ENCODE measurements around the gene APOBEC3C.
"Not testable (repeated sequence)": the region's sequence is repeated elsewhere in the genome, so short reads cannot be mapped to it uniquely, and the experiment has no call there.

Gene APOBEC3C

DNA sequence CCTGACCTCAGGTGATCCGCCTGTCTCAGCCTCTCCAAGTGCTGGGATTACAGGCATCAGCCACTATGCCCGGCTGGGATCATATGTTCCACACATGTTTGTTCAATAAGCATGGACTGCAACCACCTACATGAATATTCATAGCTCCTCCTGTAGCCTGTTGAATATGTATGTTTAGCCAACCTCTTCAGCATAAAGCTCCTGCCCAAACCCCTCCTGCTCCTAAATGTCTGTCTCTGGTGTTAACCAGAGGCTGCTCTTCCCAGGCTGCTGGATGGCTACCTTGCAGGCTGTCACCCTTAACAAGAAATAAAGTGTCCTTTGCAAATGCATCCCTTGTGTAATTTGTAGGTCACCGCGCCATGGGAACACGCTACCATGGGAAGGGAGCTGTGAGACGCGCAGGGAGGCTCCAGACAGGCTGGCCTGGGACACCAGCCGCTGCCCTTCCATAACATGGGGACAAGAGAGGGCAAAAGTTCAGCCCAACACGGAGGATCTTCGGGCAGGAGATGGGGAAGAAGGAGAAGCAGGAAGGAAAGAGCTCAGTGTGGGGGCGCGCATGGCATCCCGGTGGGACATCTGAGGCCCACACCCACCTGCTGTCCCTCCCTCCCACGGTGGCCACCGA, 6.1 kb downstream of the APOBEC3C start:
- H3K4me1 ChIP-seq (ENCODE audit: control insufficient read depth in 2 of 2, insufficient read depth in 2 of 2, low read length in 2 of 2); H3K9me3 ChIP-seq (ENCODE audit: control insufficient read depth in 2 of 2, low read length in 2 of 2); H3K27me3 ChIP-seq (ENCODE audit: control insufficient read depth in 2 of 2, insufficient read depth in 2 of 2, low read length in 2 of 2); H3K36me3 ChIP-seq (ENCODE audit: control insufficient read depth in 2 of 2, insufficient read depth in 2 of 2, low read length in 2 of 2): not testable (repeated sequence)
- Histone ChIP-seq H3K4me3 (ENCODE audit: low read length in 2 of 2) (peak overlapping the region; percentile 26 to 54), H3K9ac (ENCODE audit: low read depth in 1 of 2, low read length in 2 of 2) (peak overlapping the region in 1 of 2 donors; percentile 26), H3K27ac (ENCODE audit: low read depth in 2 of 2, low read length in 2 of 2) (peak overlapping the region; percentile 22 to 56)

DNA sequence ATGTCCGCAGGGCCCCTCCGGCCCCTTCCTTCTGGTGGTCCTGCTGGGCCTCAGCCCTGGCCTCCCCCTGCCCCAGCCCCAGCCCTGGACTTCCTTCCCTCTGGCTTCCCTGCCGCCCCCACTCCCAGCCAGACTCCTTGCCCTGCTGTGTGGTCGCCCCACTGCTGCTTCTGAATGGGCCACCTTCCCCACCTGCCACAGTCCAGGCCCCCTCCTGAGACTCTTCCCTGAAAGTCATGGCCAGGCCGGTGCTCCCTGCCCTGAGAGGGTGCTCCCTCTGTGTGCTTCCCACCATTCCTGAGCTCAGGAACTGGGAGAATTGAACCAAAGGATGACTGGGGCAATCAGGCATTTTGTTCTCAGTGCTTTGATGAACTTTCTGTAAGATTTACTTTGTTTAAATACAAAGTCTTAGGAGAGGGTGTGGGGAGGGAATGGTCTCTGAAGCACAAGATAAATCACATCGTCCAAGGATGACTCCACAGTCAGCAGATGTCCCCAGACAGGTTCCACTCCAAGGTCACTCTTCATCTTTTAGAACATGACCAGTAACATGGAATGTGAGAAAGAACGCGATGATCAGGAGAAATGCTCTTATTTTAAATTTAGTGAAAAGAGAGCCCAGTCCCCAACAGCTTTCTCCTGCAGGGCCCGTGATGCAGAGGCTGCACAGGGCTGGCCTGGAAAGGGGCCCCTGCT, 7.6 kb downstream of the APOBEC3C start:
- H3K4me1 ChIP-seq (ENCODE audit: control insufficient read depth in 2 of 2, insufficient read depth in 2 of 2, low read length in 2 of 2), result peaks cover 0 to 8% of the 10 kb centered on the region in 2 donors
- H3K9me3 ChIP-seq (ENCODE audit: control insufficient read depth in 2 of 2, low read length in 2 of 2), result no peaks in the 10 kb centered on the region
- H3K36me3 ChIP-seq (ENCODE audit: control insufficient read depth in 2 of 2, insufficient read depth in 2 of 2, low read length in 2 of 2), result peaks cover 0 to 3% of the 10 kb centered on the region in 2 donors
- H3K9ac ChIP-seq (ENCODE audit: low read depth in 1 of 2, low read length in 2 of 2), result peak overlapping the region; percentile 52 to 73
- no peaks in the 10 kb centered on the region for H3K27me3 ChIP-seq (ENCODE audit: control insufficient read depth in 2 of 2, insufficient read depth in 2 of 2, low read length in 2 of 2)
- peak overlapping the region; percentile 62 to 76 for H3K27ac ChIP-seq (ENCODE audit: low read depth in 2 of 2, low read length in 2 of 2)
- H3K4me3 ChIP-seq (ENCODE audit: low read length in 2 of 2), result peak overlapping the region; percentile 65 to 73

- Histone ChIP-seq H3K27ac (ENCODE audit: low read depth in 2 of 2, low read length in 2 of 2) (no peak overlapping the region), H3K4me3 (ENCODE audit: low read length in 2 of 2) (no peak overlapping the region), H3K36me3 (ENCODE audit: control insufficient read depth in 2 of 2, insufficient read depth in 2 of 2, low read length in 2 of 2) (peaks cover 0 to 3% of the 10 kb centered on the region in 2 donors), H3K9me3 (ENCODE audit: control insufficient read depth in 2 of 2, low read length in 2 of 2) (no peaks in the 10 kb centered on the region), H3K27me3 (ENCODE audit: control insufficient read depth in 2 of 2, insufficient read depth in 2 of 2, low read length in 2 of 2) (no peaks in the 10 kb centered on the region), H3K4me1 (ENCODE audit: control insufficient read depth in 2 of 2, insufficient read depth in 2 of 2, low read length in 2 of 2) (peaks cover 0 to 8% of the 10 kb centered on the region in 2 donors), H3K9ac (ENCODE audit: low read depth in 1 of 2, low read length in 2 of 2) (no peak overlapping the region)
Observed at GRCh38 chr22:39024519-39025308, 10.7 kb downstream of the APOBEC3C start.

DNA sequence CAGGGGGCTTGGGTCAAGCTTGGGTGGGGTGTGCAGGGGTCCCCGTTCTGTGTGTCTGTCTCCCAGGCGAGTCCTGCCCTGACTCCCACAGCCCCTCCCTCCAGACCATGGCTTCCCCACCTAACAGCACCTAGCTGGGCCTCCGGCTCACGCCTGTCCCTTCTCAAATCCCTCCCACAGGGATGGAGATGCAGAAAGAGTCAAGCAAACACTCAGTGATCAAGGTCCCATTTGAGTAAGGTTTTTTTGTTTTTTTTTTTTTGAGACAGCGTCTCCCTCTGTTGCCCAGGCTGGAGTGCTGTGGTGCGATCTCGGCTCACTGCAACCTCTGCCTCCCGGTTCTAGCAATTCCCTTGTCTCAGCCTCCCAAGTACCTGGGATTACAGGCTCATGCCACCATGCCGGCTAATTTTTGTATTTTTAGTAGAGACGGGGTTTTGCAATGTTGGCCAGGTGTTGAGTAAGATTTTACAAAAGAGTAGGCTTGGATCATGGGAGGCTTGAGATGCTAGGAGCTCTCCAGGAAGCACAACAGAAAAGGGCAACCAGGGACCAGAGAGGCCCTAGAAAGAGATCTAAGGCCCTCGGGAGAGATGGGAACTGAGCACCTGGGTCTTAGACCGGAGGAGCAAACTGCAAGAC, 12.6 kb downstream of the APOBEC3C start:
- peaks cover 0 to 1% of the 10 kb centered on the region in 2 donors for H3K4me1 ChIP-seq (ENCODE audit: control insufficient read depth in 2 of 2, insufficient read depth in 2 of 2, low read length in 2 of 2)
- H3K27me3 ChIP-seq (ENCODE audit: control insufficient read depth in 2 of 2, insufficient read depth in 2 of 2, low read length in 2 of 2), result no peaks in the 10 kb centered on the region
- no peak overlapping the region for H3K27ac ChIP-seq (ENCODE audit: low read depth in 2 of 2, low read length in 2 of 2)
- no peak overlapping the region for H3K4me3 ChIP-seq (ENCODE audit: low read length in 2 of 2)
- H3K36me3 ChIP-seq (ENCODE audit: control insufficient read depth in 2 of 2, insufficient read depth in 2 of 2, low read length in 2 of 2), result peaks cover 0 to 3% of the 10 kb centered on the region in 2 donors
- no peaks in the 10 kb centered on the region for H3K9me3 ChIP-seq (ENCODE audit: control insufficient read depth in 2 of 2, low read length in 2 of 2)
- H3K9ac ChIP-seq (ENCODE audit: low read depth in 1 of 2, low read length in 2 of 2), result no peak overlapping the region

GRCh38 chr22:39027717-39028116, 13.7 kb downstream of the APOBEC3C start:
- H3K27ac ChIP-seq (ENCODE audit: low read depth in 2 of 2, low read length in 2 of 2), result no peak overlapping the region
- peaks cover 0 to 3% of the 10 kb centered on the region in 2 donors for H3K36me3 ChIP-seq (ENCODE audit: control insufficient read depth in 2 of 2, insufficient read depth in 2 of 2, low read length in 2 of 2)
- no peak overlapping the region for H3K4me3 ChIP-seq (ENCODE audit: low read length in 2 of 2)
- H3K4me1 ChIP-seq (ENCODE audit: control insufficient read depth in 2 of 2, insufficient read depth in 2 of 2, low read length in 2 of 2), result no peaks in the 10 kb centered on the region
- no peaks in the 10 kb centered on the region for H3K9me3 ChIP-seq (ENCODE audit: control insufficient read depth in 2 of 2, low read length in 2 of 2)
- H3K9ac ChIP-seq (ENCODE audit: low read depth in 1 of 2, low read length in 2 of 2), result no peak overlapping the region
- no peaks in the 10 kb centered on the region for H3K27me3 ChIP-seq (ENCODE audit: control insufficient read depth in 2 of 2, insufficient read depth in 2 of 2, low read length in 2 of 2)

- no peak overlapping the region for H3K4me3 ChIP-seq (ENCODE audit: low read length in 2 of 2)
- H3K27ac ChIP-seq (ENCODE audit: low read depth in 2 of 2, low read length in 2 of 2), result no peak overlapping the region
- no peaks in the 10 kb centered on the region for H3K4me1 ChIP-seq (ENCODE audit: control insufficient read depth in 2 of 2, insufficient read depth in 2 of 2, low read length in 2 of 2)
Observed at GRCh38 chr22:39028281-39028680, 14.2 kb downstream of the APOBEC3C start.

GRCh38 chr22:39029227-39029626, 15.2 kb downstream of the APOBEC3C start:
- Histone ChIP-seq H3K4me1 (ENCODE audit: control insufficient read depth in 2 of 2, insufficient read depth in 2 of 2, low read length in 2 of 2) (no peaks in the 10 kb centered on the region), H3K9ac (ENCODE audit: low read depth in 1 of 2, low read length in 2 of 2) (no peak overlapping the region), H3K27me3 (ENCODE audit: control insufficient read depth in 2 of 2, insufficient read depth in 2 of 2, low read length in 2 of 2) (no peaks in the 10 kb centered on the region), H3K27ac (ENCODE audit: low read depth in 2 of 2, low read length in 2 of 2) (no peak overlapping the region), H3K36me3 (ENCODE audit: control insufficient read depth in 2 of 2, insufficient read depth in 2 of 2, low read length in 2 of 2) (peaks cover 0 to under 1% of the 10 kb centered on the region in 2 donors), H3K4me3 (ENCODE audit: low read length in 2 of 2) (no peak overlapping the region), H3K9me3 (ENCODE audit: control insufficient read depth in 2 of 2, low read length in 2 of 2) (no peaks in the 10 kb centered on the region)

More at GRCh38 chr22:39028281-39028680, 14.2 kb downstream of the APOBEC3C start:
- H3K36me3 ChIP-seq (ENCODE audit: control insufficient read depth in 2 of 2, insufficient read depth in 2 of 2, low read length in 2 of 2), result peaks cover 0 to 3% of the 10 kb centered on the region in 2 donors
- no peak overlapping the region for H3K9ac ChIP-seq (ENCODE audit: low read depth in 1 of 2, low read length in 2 of 2)
- no peaks in the 10 kb centered on the region for H3K27me3 ChIP-seq (ENCODE audit: control insufficient read depth in 2 of 2, insufficient read depth in 2 of 2, low read length in 2 of 2)
- no peaks in the 10 kb centered on the region for H3K9me3 ChIP-seq (ENCODE audit: control insufficient read depth in 2 of 2, low read length in 2 of 2)

DNA sequence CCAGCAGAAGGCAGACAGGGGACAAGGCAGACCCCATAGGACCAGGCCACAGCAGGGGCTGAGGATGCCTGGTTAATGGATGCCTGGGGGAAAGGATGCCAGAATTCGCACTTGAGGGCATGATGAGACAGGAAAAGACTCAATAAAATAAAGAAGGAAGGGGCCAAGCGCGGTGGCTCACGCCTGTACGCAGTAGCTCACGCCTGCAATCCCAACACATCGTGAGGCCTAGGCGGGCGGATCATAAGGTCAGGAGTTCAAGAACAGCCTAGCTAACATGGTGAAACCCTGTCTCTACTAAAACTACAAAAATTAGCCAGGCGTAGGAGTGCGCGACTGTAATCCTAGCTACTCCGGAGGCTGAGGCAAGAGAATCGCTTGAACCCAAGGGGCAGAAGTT, 16.6 kb downstream of the APOBEC3C start:
- Histone ChIP-seq H3K36me3 (ENCODE audit: control insufficient read depth in 2 of 2, insufficient read depth in 2 of 2, low read length in 2 of 2) (no peaks in the 10 kb centered on the region), H3K4me1 (ENCODE audit: control insufficient read depth in 2 of 2, insufficient read depth in 2 of 2, low read length in 2 of 2) (no peaks in the 10 kb centered on the region), H3K27me3 (ENCODE audit: control insufficient read depth in 2 of 2, insufficient read depth in 2 of 2, low read length in 2 of 2) (no peaks in the 10 kb centered on the region), H3K9me3 (ENCODE audit: control insufficient read depth in 2 of 2, low read length in 2 of 2) (no peaks in the 10 kb centered on the region), H3K4me3 (ENCODE audit: low read length in 2 of 2) (no peak overlapping the region), H3K27ac (ENCODE audit: low read depth in 2 of 2, low read length in 2 of 2) (no peak overlapping the region), H3K9ac (ENCODE audit: low read depth in 1 of 2, low read length in 2 of 2) (no peak overlapping the region)

DNA sequence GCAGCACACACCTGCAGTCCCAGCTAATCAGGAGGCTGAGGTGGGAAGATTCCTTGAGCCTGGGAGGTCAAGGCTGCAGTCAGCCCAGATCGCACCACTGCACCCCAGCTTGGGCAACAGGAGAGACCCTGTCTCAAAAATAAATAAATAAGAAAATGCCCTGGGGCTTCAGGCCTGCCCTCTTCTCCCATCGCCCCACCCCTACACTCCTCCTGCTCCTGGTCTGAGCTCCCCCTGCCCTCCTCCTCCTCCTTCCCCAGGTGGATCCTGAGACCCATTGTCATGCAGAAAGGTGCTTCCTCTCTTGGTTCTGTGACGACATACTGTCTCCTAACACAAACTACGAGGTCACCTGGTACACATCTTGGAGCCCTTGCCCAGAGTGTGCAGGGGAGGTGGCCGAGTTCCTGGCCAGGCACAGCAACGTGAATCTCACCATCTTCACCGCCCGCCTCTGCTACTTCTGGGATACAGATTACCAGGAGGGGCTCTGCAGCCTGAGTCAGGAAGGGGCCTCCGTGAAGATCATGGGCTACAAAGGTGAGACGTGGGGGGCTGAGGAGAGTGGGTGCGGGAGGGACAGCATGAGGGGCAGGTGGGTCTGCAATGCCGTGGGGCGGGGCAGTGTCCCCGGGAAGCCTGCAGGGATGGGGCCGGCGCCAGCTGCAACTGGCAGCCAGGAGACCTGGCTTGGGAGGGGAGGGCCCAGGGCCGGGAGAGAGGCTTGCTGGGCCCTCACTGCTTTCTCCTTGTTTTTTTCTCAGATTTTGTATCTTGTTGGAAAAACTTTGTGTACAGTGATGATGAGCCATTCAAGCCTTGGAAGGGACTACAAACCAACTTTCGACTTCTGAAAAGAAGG, 17.6 kb downstream of the APOBEC3C start:
- H3K4me1 ChIP-seq (ENCODE audit: control insufficient read depth in 2 of 2, insufficient read depth in 2 of 2, low read length in 2 of 2); H3K36me3 ChIP-seq (ENCODE audit: control insufficient read depth in 2 of 2, insufficient read depth in 2 of 2, low read length in 2 of 2); H3K27me3 ChIP-seq (ENCODE audit: control insufficient read depth in 2 of 2, insufficient read depth in 2 of 2, low read length in 2 of 2); H3K9me3 ChIP-seq (ENCODE audit: control insufficient read depth in 2 of 2, low read length in 2 of 2); H3K9ac ChIP-seq (ENCODE audit: low read depth in 1 of 2, low read length in 2 of 2); H3K27ac ChIP-seq (ENCODE audit: low read depth in 2 of 2, low read length in 2 of 2); H3K4me3 ChIP-seq (ENCODE audit: low read length in 2 of 2): not testable (repeated sequence)
